Activated CD4-positive, alpha-beta T cell treated with anti-CD3 and anti-CD28 coated beads, Interleukin-2, amount 10 ng/mL, durations not matched to agents 7 days and 5 days (primary cell): ENCODE results near the gene PTPN1. TPM values are rescaled to one million over a fixed set of nuclear protein-coding genes. Genes with fewer than 3 reads are reported as not detected.
"Not testable (repeated sequence)": the region's sequence is repeated elsewhere in the genome, so short reads cannot be mapped to it uniquely, and the experiment has no call there.

ENCODE experiments used
- CTCF ChIA-PET: fragments of 350-600 bp; sonication (Branson Sonifier 250); formaldehyde crosslinking; loops from one replicate; lab custom pipeline; 2021; ENCODE audit warnings: antibody characterized with exemption; lab: Charles Lee
- POLR2A ChIA-PET: fragments of 350-600 bp; sonication (Branson Sonifier 250); formaldehyde crosslinking; loops from one replicate; lab custom pipeline; 2021; ENCODE audit warnings: antibody characterized with exemption; lab: Charles Lee
- DNase-seq: peaks from one replicate; pipeline ENCODE4 v3.0.0-alpha.2; 2020
- H3K27ac Mint-ChIP-seq: one replicate; pipeline ENCODE4 v1.8.0; 2021; ENCODE audit warnings: mild to moderate bottlenecking, moderate library complexity, mixed read lengths
- H3K27me3 Mint-ChIP-seq: one replicate; pipeline ENCODE4 v1.8.0; 2021; ENCODE audit warnings: mixed read lengths
- H3K36me3 Mint-ChIP-seq: one replicate; pipeline ENCODE4 v1.8.0; 2021; ENCODE audit warnings: low read depth, mixed read lengths
- H3K4me1 Mint-ChIP-seq: one replicate; pipeline ENCODE4 v1.8.0; 2021; ENCODE audit warnings: mixed read lengths
- H3K4me3 Mint-ChIP-seq: one replicate; pipeline ENCODE4 v1.8.0; 2021; ENCODE audit warnings: mild to moderate bottlenecking, moderate library complexity, mixed read lengths
- H3K9me3 Mint-ChIP-seq: one replicate; pipeline ENCODE4 v1.8.0; 2021; ENCODE audit warnings: mixed read lengths
- total RNA-seq, 2 experiments: library from RNA; stranded (reverse); gene quantifications; one replicate each; pipeline ENCODE4 v1.2.3, GENCODE V29; 2021

Gene PTPN1
- total RNA-seq, 2 experiments from 2014 or later: 66.4 to 75.3 TPM

GRCh38 chr20:50607850-50608749, 97.9 kb downstream of the PTPN1 start:
- Mint-ChIP-seq H3K36me3 (no peaks in the 10 kb centered on the region), H3K9me3 (no peaks in the 10 kb centered on the region), H3K4me1 (no peaks in the 10 kb centered on the region), H3K27me3 (peaks cover 2% of the 10 kb centered on the region), H3K27ac (no peak overlapping the region), H3K4me3 (no peak overlapping the region)
- no peak for DNase-seq
- ChIA-PET CTCF (no interaction called here), POLR2A (no interaction called here)

GRCh38 chr20:50608750-50609104, 98.5 kb downstream of the PTPN1 start:
- Mint-ChIP-seq H3K27me3 (peaks cover 2% of the 10 kb centered on the region), H3K4me1 (no peaks in the 10 kb centered on the region), H3K9me3 (no peaks in the 10 kb centered on the region), H3K27ac (no peak overlapping the region), H3K4me3 (no peak overlapping the region), H3K36me3 (no peaks in the 10 kb centered on the region)
- POLR2A ChIA-PET: no interaction called here
- CTCF ChIA-PET: no interaction called here
- DNase-seq: no peak

- Mint-ChIP-seq H3K27me3 (peaks cover 2% of the 10 kb centered on the region), H3K36me3 (no peaks in the 10 kb centered on the region), H3K4me1 (no peaks in the 10 kb centered on the region), H3K27ac (no peak overlapping the region), H3K9me3 (no peaks in the 10 kb centered on the region), H3K4me3 (no peak overlapping the region)
- ChIA-PET POLR2A (no interaction called here), CTCF (interaction anchor here (0.6 kb wide), 2 partner anchors 235 to 801 kb away, joined by 3 read pairs; no protein-coding TSS in a partner anchor)
- DNase-seq: no peak
These were observed 99.3 kb downstream of the PTPN1 start for GRCh38 chr20:50609438-50609989.

DNA sequence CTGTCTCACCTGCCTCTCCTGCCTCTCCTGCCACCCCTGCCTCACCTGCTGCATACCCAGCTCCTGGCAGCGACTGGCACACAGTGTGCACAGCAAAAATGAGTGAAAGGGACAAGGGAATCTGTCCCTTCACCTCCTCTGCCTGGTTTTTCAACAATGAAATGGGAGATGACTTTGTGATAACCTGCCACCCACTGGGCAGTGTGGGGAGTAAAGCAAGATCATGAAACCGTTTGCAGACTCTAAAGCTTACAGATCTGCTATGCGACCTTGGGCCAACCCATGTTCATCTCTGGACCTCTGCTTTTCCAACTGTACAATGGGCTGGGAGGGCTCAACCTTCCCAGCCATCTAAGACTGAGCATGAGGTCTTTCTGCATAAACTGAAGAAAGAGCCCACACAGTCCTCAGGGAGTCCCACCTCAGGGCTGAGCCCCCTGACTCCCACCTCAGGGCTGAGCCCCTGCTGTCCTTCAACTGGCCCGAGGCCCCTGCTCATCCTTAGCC, 100.1 kb downstream of the PTPN1 start:
- ChIA-PET CTCF (interaction anchor here (0.6 kb wide), 2 partner anchors 234 to 802 kb away, joined by 3 read pairs; no protein-coding TSS in a partner anchor), POLR2A (no interaction called here)
- Mint-ChIP-seq H3K4me1 (no peaks in the 10 kb centered on the region), H3K4me3 (no peak overlapping the region), H3K27me3 (peaks cover 2% of the 10 kb centered on the region), H3K9me3 (no peaks in the 10 kb centered on the region), H3K27ac (no peak overlapping the region), H3K36me3 (no peaks in the 10 kb centered on the region)
- no peak for DNase-seq

GRCh38 chr20:50611128-50611810, 101.1 kb downstream of the PTPN1 start:
- no peak for DNase-seq
- no peak overlapping the region for H3K4me3 Mint-ChIP-seq
- peaks cover 2% of the 10 kb centered on the region for H3K27me3 Mint-ChIP-seq
- H3K9me3 Mint-ChIP-seq: no peaks in the 10 kb centered on the region
- H3K36me3 Mint-ChIP-seq: no peaks in the 10 kb centered on the region
- H3K4me1 Mint-ChIP-seq: no peaks in the 10 kb centered on the region
- CTCF ChIA-PET: no interaction called here
- POLR2A ChIA-PET: no interaction called here
- no peak overlapping the region for H3K27ac Mint-ChIP-seq

DNA sequence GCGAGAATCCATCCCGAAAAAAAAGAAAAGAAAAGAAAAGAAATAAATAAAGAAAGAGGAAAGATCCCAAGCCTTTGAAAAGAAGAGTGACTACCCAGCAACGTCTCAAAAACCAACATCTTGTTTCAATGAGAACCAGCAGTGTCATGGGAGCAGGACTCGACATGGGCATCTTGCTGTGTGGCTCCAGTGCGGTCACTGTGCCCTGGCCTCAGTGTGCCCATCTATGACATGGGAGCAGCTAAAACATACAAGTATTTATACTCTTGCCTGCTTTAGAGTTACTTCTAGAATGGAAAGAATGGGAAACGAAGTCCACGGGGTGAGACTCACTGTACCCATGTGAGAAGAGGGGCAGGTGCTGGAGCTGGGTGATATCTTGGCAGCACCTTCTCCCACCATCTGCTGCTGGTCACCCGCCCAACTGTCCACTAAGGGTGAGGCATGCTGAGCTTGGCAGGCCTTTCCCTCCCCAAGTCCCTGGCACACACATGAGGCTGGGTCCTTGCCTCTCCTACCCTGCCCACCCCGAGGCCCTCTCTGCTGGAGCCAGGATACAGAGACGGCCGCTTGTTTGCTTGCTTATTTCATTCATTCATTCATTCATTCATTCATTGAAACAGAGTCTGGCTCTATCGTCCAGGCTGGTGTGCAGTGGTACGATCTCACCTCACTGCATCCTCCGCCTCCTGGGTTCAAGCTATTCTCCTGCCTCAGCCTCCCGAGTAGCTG, 103.4 kb downstream of the PTPN1 start:
- Mint-ChIP-seq H3K36me3 (no peaks in the 10 kb centered on the region), H3K27ac (no peak overlapping the region), H3K27me3 (peaks cover 2% of the 10 kb centered on the region), H3K9me3 (no peaks in the 10 kb centered on the region), H3K4me1 (no peaks in the 10 kb centered on the region), H3K4me3 (no peak overlapping the region)
- DNase-seq: no peak
- ChIA-PET CTCF (interaction anchor here (1.4 kb wide), 1 partner anchor 9 kb away, joined by 3 read pairs; no protein-coding TSS in a partner anchor), POLR2A (no interaction called here)

GRCh38 chr20:50615407-50615806, 105.2 kb downstream of the PTPN1 start:
- Mint-ChIP-seq H3K9me3 (no peaks in the 10 kb centered on the region), H3K27me3 (peaks cover 2% of the 10 kb centered on the region), H3K4me1 (no peaks in the 10 kb centered on the region), H3K4me3 (no peak overlapping the region), H3K36me3 (no peaks in the 10 kb centered on the region), H3K27ac (no peak overlapping the region)
- CTCF ChIA-PET: no interaction called here
- POLR2A ChIA-PET: no interaction called here
- no peak for DNase-seq

GRCh38 chr20:50617022-50617421, 106.8 kb downstream of the PTPN1 start:
- Mint-ChIP-seq H3K4me1 (no peaks in the 10 kb centered on the region), H3K36me3 (no peaks in the 10 kb centered on the region), H3K9me3 (peaks cover 11% of the 10 kb centered on the region), H3K4me3 (no peak overlapping the region), H3K27ac (no peak overlapping the region), H3K27me3 (peaks cover 2% of the 10 kb centered on the region)
- POLR2A ChIA-PET: no interaction called here
- CTCF ChIA-PET: interaction anchor here (0.6 kb wide), 1 partner anchor 35 kb away, joined by 3 read pairs; no protein-coding TSS in a partner anchor
- DNase-seq: no peak

- Mint-ChIP-seq H3K36me3 (no peaks in the 10 kb centered on the region), H3K27me3 (no peaks in the 10 kb centered on the region), H3K4me1 (no peaks in the 10 kb centered on the region), H3K9me3 (peaks cover 11% of the 10 kb centered on the region), H3K4me3 (no peak overlapping the region), H3K27ac (no peak overlapping the region)
- POLR2A ChIA-PET: no interaction called here
- DNase-seq: no peak
- CTCF ChIA-PET: no interaction called here
These were observed 108.4 kb downstream of the PTPN1 start for GRCh38 chr20:50618537-50618936.

DNA sequence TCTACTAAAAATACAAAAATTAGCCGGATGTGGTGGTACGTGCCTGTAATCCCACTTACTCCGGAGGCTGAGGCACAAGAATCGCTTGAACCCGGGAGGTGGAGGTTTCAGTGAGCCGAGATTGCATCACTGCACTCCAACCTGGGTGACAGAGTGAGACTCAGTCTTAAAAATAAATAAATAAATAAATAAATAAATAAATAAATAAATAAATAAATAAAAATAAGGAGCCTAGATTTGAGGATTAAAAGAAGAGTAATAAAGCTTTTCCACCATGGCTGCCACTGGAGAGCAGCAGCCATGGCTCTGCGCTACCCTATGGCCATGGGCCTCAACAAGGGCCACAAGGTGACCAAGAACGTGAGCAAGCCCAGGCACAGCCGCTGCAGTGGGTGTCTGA, 110.3 kb downstream of the PTPN1 start:
- DNase-seq, POLR2A ChIA-PET, CTCF ChIA-PET, H3K4me1 Mint-ChIP-seq, H3K36me3 Mint-ChIP-seq, H3K4me3 Mint-ChIP-seq, H3K27me3 Mint-ChIP-seq, H3K27ac Mint-ChIP-seq: not testable (repeated sequence)
- peaks cover 11% of the 10 kb centered on the region for H3K9me3 Mint-ChIP-seq

DNA sequence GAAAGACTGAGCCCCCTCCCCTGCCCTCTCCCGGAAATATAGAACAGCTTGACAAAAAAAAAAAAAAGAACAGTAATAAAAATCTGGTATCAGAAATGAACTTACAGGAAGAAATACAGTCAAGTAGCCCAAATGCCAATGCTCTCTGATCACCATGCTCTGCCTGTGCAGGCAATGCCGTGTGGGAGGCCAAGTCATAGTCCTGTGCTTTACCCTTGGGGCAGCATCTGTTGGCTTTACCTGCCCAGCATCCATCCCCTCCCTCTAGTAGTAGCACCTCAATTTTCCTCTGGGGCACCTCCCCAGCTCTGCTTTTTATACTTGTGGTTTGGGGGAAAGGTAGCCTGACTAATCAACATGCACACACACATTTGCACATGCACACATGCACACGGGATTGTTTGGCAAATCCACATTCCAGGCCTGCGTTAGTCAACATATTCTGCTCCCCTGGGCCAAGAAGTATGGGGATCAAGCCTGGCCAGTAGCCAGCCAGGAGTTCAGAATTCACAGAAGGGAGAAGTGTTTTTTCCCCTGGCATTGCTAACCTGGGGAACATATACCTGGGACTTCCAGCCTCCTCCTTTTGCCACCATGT, 111.0 kb downstream of the PTPN1 start:
- POLR2A ChIA-PET: no interaction called here
- no peak overlapping the region for H3K4me3 Mint-ChIP-seq

More for the DNA sequence above, 111.0 kb downstream of the PTPN1 start:
- Mint-ChIP-seq H3K9me3 (peaks cover 11% of the 10 kb centered on the region), H3K4me1 (no peaks in the 10 kb centered on the region), H3K27me3 (no peaks in the 10 kb centered on the region), H3K27ac (no peak overlapping the region), H3K36me3 (no peaks in the 10 kb centered on the region)
- no peak for DNase-seq
- CTCF ChIA-PET: interaction anchor here (1.8 kb wide), 1 partner anchor 15 kb away, joined by 5 read pairs; no protein-coding TSS in a partner anchor
